ENCODE measurements around the gene MED13.

DNA sequence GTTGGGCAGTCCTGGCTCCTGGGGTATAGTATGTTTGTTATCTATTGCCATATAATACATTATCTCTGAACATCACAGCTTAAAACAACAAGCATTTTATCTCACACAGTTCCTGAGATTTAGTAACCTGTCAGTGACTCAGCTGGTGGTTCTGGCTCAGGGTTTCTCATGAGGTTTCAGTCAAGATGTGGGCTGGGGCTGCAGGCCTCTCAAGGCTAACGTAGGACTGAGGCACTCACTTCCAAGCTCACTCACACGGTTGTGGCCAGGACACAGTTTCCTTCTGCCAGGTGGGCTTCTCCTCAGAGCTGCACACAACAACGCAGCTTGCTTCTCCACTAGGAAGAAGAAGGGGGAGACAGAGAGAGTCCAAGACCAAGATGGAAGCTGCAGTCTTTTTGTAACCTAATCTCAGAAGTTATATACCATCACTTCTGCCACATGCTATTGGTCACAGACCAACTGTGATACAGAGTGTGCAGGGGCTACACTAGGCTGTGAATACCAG, 10.3 kb upstream of the MED13 start:
- TF ChIP-seq, protein P1, sequence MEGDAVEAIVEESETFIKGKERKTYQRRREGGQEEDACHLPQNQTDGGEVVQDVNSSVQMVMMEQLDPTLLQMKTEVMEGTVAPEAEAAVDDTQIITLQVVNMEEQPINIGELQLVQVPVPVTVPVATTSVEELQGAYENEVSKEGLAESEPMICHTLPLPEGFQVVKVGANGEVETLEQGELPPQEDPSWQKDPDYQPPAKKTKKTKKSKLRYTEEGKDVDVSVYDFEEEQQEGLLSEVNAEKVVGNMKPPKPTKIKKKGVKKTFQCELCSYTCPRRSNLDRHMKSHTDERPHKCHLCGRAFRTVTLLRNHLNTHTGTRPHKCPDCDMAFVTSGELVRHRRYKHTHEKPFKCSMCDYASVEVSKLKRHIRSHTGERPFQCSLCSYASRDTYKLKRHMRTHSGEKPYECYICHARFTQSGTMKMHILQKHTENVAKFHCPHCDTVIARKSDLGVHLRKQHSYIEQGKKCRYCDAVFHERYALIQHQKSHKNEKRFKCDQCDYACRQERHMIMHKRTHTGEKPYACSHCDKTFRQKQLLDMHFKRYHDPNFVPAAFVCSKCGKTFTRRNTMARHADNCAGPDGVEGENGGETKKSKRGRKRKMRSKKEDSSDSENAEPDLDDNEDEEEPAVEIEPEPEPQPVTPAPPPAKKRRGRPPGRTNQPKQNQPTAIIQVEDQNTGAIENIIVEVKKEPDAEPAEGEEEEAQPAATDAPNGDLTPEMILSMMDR (IDR thresholded peaks at IDR 0.05) = no peak
- TF ChIP-seq POLR2A (IDR thresholded peaks at IDR 0.05) = no peak
- TF ChIP-seq EP300 (IDR thresholded peaks at IDR 0.05) = no peak
